GM12891 (cell line): ENCODE results near the gene FOXS1.

ENCODE experiments used
- PAX5 ChIP-seq: IDR thresholded peaks from 2 replicates; pipeline ENCODE4 v1.6.1; 2011; ENCODE audit warnings: low read length, moderate library complexity, mild to moderate bottlenecking; ENCODE audit not compliant: insufficient read depth, severe bottlenecking
- POLR2A ChIP-seq: IDR thresholded peaks from 2 replicates; pipeline ENCODE4 v1.6.1; 2011; ENCODE audit warnings: low read depth, low read length, control low read depth
- POLR2AphosphoS5 ChIP-seq: IDR thresholded peaks from 2 replicates; pipeline ENCODE4 v1.6.1; 2011; ENCODE audit warnings: low read depth, low read length, control low read depth
- SPI1 ChIP-seq: IDR thresholded peaks from 2 replicates; pipeline ENCODE4 v1.6.1; 2011; ENCODE audit warnings: low read depth, low read length, control low read depth
- TAF1 ChIP-seq: IDR thresholded peaks from 2 replicates; pipeline ENCODE4 v1.6.1; 2011; ENCODE audit warnings: low read depth, low read length, control low read depth

DNA sequence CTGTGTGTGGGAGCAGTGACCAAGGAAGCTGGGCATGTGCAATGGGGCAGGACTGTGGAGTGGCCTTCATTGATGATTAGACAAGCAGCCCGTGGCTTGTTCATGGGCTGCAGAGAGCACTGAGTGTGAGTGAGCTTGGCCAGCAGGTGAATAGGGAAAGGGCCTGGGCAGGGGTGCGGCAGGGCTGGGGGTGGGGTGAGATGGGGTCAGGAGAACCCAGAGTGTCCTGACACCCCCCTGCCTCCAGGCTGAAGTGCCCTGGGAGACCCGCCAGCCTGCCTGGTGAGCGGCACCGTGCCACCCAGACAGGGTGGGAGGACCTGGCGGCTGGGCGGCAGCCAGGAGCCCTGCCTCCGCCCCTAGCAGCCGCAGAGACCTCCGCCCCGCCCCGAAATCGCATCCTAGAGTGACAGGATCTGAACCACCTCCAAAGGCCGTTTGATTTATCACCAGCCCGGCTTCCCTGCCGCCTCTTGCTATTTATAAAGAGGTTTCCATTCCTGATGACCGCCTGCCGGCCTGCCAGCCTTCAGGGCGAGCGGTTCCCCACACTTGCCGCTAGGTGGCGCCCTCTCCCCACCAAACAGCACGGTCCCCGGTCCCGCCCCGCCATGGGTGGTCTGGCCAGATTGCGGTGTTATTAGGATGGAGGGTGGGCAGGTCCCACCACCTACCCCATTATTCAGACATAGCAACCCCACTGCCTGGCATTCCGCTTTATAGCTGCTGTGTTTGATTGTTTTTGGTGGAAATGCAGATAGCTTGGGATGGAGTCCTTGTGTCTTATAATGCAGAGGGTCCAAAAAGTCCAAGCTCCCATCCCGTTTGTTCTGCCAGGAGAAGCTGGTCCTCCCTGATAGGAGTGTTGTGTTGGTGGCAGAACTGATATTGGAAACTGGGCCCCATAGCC is 22.7 kb downstream of the FOXS1 start:
- TF ChIP-seq POLR2AphosphoS5 = no peak
- TF ChIP-seq SPI1 = no peak
- no peak for TF ChIP-seq POLR2A
- TF ChIP-seq TAF1 = no peak
- TF ChIP-seq PAX5 = no peak
